ENCODE results near the gene MAML3. TPM values are rescaled to one million over a fixed set of nuclear protein-coding genes. Genes with fewer than 3 reads are reported as not detected.

MAML3 gene
- total RNA-seq, 2 donors from 2014 or later: 29.2 to 32.2 TPM

DNA sequence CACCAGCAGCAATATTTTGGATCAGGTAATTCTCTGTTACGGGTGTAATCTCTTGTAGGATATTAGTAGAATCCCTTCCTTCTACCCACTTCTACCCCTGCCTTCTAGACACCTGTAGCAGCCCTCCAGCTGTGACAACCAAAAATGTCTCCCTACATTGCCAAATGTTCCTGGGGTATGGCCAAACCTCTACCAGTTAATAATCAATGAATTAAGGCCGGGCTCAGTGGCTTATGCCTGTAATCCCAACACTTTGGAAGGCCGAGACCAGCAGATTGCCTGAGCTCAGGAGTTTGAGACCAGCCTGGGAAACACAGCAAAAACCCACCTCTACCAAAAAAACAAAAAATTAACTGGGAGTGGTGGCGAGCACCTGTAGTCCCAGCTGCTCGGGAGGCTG is 9.9 kb downstream of the MAML3 start:
- Histone ChIP-seq H3K27me3 (ENCODE audit: control insufficient read depth, insufficient read depth, low read length, poor library complexity, severe bottlenecking) (no peaks in the 10 kb centered on the region), H3K9me3 (ENCODE audit: control insufficient read depth, low read length) (no peaks in the 10 kb centered on the region), H3K9ac (ENCODE audit: extremely low read depth, low read length, poor library complexity, severe bottlenecking) (no peak overlapping the region), H3K4me3 (ENCODE audit: low read length) (no peak overlapping the region), H3K36me3 (ENCODE audit: control insufficient read depth, insufficient read depth, low read length) (peaks cover 10% of the 10 kb centered on the region), H3K27ac (ENCODE audit: low read depth, low read length) (no peak overlapping the region), H3K4me1 (ENCODE audit: control insufficient read depth, insufficient read depth, low read length) (peaks cover 9% of the 10 kb centered on the region)
- no peaks in the 10 kb centered on the region for H3K9me3 Mint-ChIP-seq
- TF ChIP-seq, protein P1, sequence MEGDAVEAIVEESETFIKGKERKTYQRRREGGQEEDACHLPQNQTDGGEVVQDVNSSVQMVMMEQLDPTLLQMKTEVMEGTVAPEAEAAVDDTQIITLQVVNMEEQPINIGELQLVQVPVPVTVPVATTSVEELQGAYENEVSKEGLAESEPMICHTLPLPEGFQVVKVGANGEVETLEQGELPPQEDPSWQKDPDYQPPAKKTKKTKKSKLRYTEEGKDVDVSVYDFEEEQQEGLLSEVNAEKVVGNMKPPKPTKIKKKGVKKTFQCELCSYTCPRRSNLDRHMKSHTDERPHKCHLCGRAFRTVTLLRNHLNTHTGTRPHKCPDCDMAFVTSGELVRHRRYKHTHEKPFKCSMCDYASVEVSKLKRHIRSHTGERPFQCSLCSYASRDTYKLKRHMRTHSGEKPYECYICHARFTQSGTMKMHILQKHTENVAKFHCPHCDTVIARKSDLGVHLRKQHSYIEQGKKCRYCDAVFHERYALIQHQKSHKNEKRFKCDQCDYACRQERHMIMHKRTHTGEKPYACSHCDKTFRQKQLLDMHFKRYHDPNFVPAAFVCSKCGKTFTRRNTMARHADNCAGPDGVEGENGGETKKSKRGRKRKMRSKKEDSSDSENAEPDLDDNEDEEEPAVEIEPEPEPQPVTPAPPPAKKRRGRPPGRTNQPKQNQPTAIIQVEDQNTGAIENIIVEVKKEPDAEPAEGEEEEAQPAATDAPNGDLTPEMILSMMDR (conservative IDR thresholded peaks at IDR 0.05): no peak
- 84 to 100% methylated on average over 2 to 5 of the region's 5 CpGs for WGBS, 2 experiments (ENCODE audit: insufficient coverage in 1 of 2, insufficient read length in 1 of 2)
- peaks cover 5% of the 10 kb centered on the region for H3K36me3 Mint-ChIP-seq (ENCODE audit: low read depth)
- H3K27me3 Mint-ChIP-seq (ENCODE audit: insufficient read depth): no peaks in the 10 kb centered on the region
- peaks cover 33% of the 10 kb centered on the region for H3K4me1 Mint-ChIP-seq
- H3K4me3 Mint-ChIP-seq: no peak overlapping the region
- no peak for DNase-seq
- H3K27ac Mint-ChIP-seq: no peak overlapping the region

DNA sequence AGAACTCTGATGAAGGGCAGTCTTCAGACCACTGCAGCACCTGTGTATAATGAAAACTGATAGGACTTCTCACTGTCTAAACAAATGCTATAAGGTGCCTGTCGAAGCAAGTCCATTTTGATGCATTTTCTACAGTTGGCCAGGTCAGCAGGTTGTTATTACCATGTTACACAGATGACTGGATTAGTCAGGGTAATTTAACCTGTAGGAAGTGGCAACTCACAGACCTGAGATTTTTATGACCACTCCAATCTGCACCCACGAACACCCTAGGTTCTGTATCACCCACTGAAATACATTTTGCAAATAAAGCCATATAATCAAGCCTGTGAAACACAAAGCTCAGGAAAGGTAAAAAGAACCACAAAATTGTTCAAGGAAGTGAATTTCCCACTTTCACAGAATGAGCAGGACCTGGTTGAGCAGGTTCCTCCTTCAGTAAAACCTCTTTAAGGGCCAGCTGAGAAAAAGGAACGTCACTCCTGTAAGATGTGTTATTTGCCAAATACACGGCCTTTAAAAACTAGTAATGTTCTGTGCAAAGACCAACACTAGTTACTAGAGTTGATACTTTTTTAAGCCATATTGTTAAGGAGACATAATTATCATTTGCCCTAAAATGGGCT is 12.7 kb downstream of the MAML3 start:
- no peaks in the 10 kb centered on the region for H3K27me3 ChIP-seq (ENCODE audit: control insufficient read depth, insufficient read depth, low read length, poor library complexity, severe bottlenecking)
- TF ChIP-seq, protein P1 (conservative IDR thresholded peaks at IDR 0.05): no peak
- peaks cover 12% of the 10 kb centered on the region for H3K36me3 Mint-ChIP-seq (ENCODE audit: low read depth)
- no peak overlapping the region for H3K9ac ChIP-seq (ENCODE audit: extremely low read depth, low read length, poor library complexity, severe bottlenecking)
- peaks cover 28% of the 10 kb centered on the region for H3K4me1 Mint-ChIP-seq
- no peak for DNase-seq
- no peak overlapping the region for H3K27ac ChIP-seq (ENCODE audit: low read depth, low read length)
- H3K4me1 ChIP-seq (ENCODE audit: control insufficient read depth, insufficient read depth, low read length): no peaks in the 10 kb centered on the region
- H3K4me3 Mint-ChIP-seq: no peak overlapping the region
- H3K9me3 Mint-ChIP-seq: no peaks in the 10 kb centered on the region
- H3K9me3 ChIP-seq (ENCODE audit: control insufficient read depth, low read length): peaks cover 7% of the 10 kb centered on the region
- H3K27me3 Mint-ChIP-seq (ENCODE audit: insufficient read depth): no peaks in the 10 kb centered on the region
- H3K27ac Mint-ChIP-seq: no peak overlapping the region
- 94% methylated on average over 3 to 4 of the region's 4 CpGs for WGBS, 2 experiments (ENCODE audit: insufficient coverage in 1 of 2, insufficient read length in 1 of 2)
- peaks cover 10% of the 10 kb centered on the region for H3K36me3 ChIP-seq (ENCODE audit: control insufficient read depth, insufficient read depth, low read length)
- H3K4me3 ChIP-seq (ENCODE audit: low read length): no peak overlapping the region

DNA sequence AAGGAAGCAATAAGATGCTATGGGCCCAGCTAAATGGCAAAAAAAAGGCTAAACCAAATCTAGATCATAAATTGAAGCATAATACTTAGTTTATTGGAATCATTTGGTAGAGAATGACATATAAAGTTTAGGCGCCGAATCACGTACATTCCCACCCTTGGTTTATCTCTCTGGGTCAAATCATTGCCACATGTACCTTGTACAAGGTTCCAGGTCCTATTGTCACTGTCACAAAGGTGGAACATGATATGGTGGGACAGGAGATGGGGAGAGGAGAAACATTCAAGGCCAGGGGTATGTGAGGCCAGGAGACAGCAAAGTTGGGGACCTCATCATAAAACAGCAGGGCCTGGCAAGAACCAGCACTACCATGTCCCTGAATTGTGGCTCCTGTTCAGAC is 13.4 kb downstream of the MAML3 start:
- Mint-ChIP-seq H3K27ac (peak overlapping the region; percentile 64), H3K4me3 (no peak overlapping the region), H3K27me3 (ENCODE audit: insufficient read depth) (no peaks in the 10 kb centered on the region), H3K9me3 (no peaks in the 10 kb centered on the region), H3K4me1 (peaks cover 33% of the 10 kb centered on the region), H3K36me3 (ENCODE audit: low read depth) (peaks cover 12% of the 10 kb centered on the region)
- no peaks in the 10 kb centered on the region for H3K4me1 ChIP-seq (ENCODE audit: control insufficient read depth, insufficient read depth, low read length)
- no peak overlapping the region for H3K9ac ChIP-seq (ENCODE audit: extremely low read depth, low read length, poor library complexity, severe bottlenecking)
- no peak overlapping the region for H3K27ac ChIP-seq (ENCODE audit: low read depth, low read length)
- no peak for DNase-seq
- TF ChIP-seq, protein P1 (conservative IDR thresholded peaks at IDR 0.05): no peak
- peaks cover 12% of the 10 kb centered on the region for H3K36me3 ChIP-seq (ENCODE audit: control insufficient read depth, insufficient read depth, low read length)
- no peak overlapping the region for H3K4me3 ChIP-seq (ENCODE audit: low read length)
- peaks cover 7% of the 10 kb centered on the region for H3K9me3 ChIP-seq (ENCODE audit: control insufficient read depth, low read length)
- 98 to 100% methylated on average over 3 of the region's 3 CpGs for WGBS, 2 experiments (ENCODE audit: insufficient coverage in 1 of 2, insufficient read length in 1 of 2)
- H3K27me3 ChIP-seq (ENCODE audit: control insufficient read depth, insufficient read depth, low read length, poor library complexity, severe bottlenecking): no peaks in the 10 kb centered on the region
